Measurements from ENCODE around the gene DRC7.
"Not testable (repeated sequence)": the region's sequence is repeated elsewhere in the genome, so short reads cannot be mapped to it uniquely, and the experiment has no call there.

DRC7 gene

GRCh38 chr16:57695680-57696069 is 1.1 kb downstream of the DRC7 start:
- DNase-seq, result no peak

- no peak for DNase-seq
These were observed 1.6 kb downstream of the DRC7 start for GRCh38 chr16:57696240-57696639.

- no peak for DNase-seq
These were observed 3.4 kb downstream of the DRC7 start for GRCh38 chr16:57697896-57698537.

GRCh38 chr16:57698812-57699405 is 4.3 kb downstream of the DRC7 start:
- DNase-seq, result no peak

- DNase-seq, result no peak
These were observed 4.9 kb downstream of the DRC7 start for GRCh38 chr16:57699481-57699880.

- no peak for DNase-seq
These were observed 5.3 kb downstream of the DRC7 start for GRCh38 chr16:57699899-57700298.

- no peak for DNase-seq
These were observed 6.4 kb downstream of the DRC7 start for GRCh38 chr16:57700781-57701551.

- DNase-seq, result no peak
These were observed 7.3 kb downstream of the DRC7 start for GRCh38 chr16:57701759-57702371.

GRCh38 chr16:57703416-57704010 is 8.9 kb downstream of the DRC7 start:
- DNase-seq, result no peak

- DNase-seq, result no peak
These were observed 9.7 kb downstream of the DRC7 start for GRCh38 chr16:57704011-57704904.

GRCh38 chr16:57704905-57705852 is 10.6 kb downstream of the DRC7 start:
- no peak for DNase-seq

GRCh38 chr16:57706717-57707116 is 12.1 kb downstream of the DRC7 start:
- no peak for DNase-seq

GRCh38 chr16:57707331-57707730 is 12.7 kb downstream of the DRC7 start:
- no peak for DNase-seq

- DNase-seq, result no peak
These were observed 13.6 kb downstream of the DRC7 start for GRCh38 chr16:57708168-57708567.

GRCh38 chr16:57709663-57710062 is 15.1 kb downstream of the DRC7 start:
- no peak for DNase-seq

GRCh38 chr16:57711346-57711745 is 16.7 kb downstream of the DRC7 start:
- no peak for DNase-seq

- no peak for DNase-seq
These were observed 17.4 kb downstream of the DRC7 start for GRCh38 chr16:57711993-57712392.

- DNase-seq, result not testable (repeated sequence)
These were observed 18.0 kb downstream of the DRC7 start for GRCh38 chr16:57712569-57712968.

- DNase-seq, result no peak
These were observed 19.0 kb downstream of the DRC7 start for GRCh38 chr16:57713596-57713995.

- no peak for DNase-seq
These were observed 19.4 kb downstream of the DRC7 start for GRCh38 chr16:57714047-57714446.

GRCh38 chr16:57720142-57720575 is 25.6 kb downstream of the DRC7 start:
- DNase-seq, result no peak
